IPS-18a (cell line): ENCODE measurements around the gene PCDHB3.
"Not testable (repeated sequence)": the region's sequence is repeated elsewhere in the genome, so short reads cannot be mapped to it uniquely, and the experiment has no call there.

Experiments used
- H3K27ac ChIP-seq: one replicate; pipeline ENCODE4 v1.5.1; 2013; ENCODE audit warnings: low read length
- H3K27me3 ChIP-seq: one replicate; pipeline ENCODE4 v1.6.1; 2013; ENCODE audit warnings: mild to moderate bottlenecking, low read length; ENCODE audit not compliant: control insufficient read depth, insufficient read depth
- H3K36me3 ChIP-seq: one replicate; pipeline ENCODE4 v1.6.1; 2013; ENCODE audit warnings: low read depth, low read length; ENCODE audit not compliant: control insufficient read depth
- H3K4me1 ChIP-seq: one replicate; pipeline ENCODE4 v1.6.1; 2013; ENCODE audit warnings: low read depth, low read length; ENCODE audit not compliant: control insufficient read depth
- H3K4me3 ChIP-seq: one replicate; pipeline ENCODE4 v1.5.1; 2013; ENCODE audit warnings: low read length
- H3K9ac ChIP-seq: one replicate; pipeline ENCODE4 v1.6.1; 2013; ENCODE audit warnings: mild to moderate bottlenecking, low read length, moderate library complexity
- H3K9me3 ChIP-seq: one replicate; pipeline ENCODE4 v1.6.1; 2013; ENCODE audit warnings: low read depth, low read length; ENCODE audit not compliant: control insufficient read depth

Gene PCDHB3

DNA sequence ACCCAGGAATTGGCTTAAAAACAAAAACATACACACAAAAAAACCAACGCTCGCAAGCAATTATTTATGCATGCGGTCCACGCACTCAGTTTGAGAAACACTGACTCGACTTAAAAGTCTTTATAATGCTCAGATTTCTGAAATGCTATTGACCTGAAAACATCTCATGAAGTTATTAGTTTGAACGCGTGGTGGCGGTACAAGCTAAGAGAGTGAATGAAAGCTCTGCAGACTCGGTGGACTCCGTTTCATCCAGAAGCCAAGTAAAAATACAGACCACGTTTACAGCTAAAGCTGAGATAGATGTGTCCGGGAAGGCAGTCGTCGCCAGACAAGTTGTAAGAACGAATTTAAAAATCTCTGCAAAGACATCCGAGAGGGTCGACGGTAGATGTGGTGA, 49.5 kb downstream of the PCDHB3 start, which contains the start of gene PCDHB6:
PCDHB6 (plus strand) TSS at position 246 of the 400 bp plus-strand sequence. CDS start 201 bp downstream, outside the sequence.
- Histone ChIP-seq H3K9ac (no peak within 1 kb of the TSS), H3K27me3 (no peaks in the 10 kb centered on the region), H3K36me3 (no peaks in the 10 kb centered on the region), H3K9me3 (no peaks in the 10 kb centered on the region), H3K4me1 (no peaks in the 10 kb centered on the region), H3K27ac (no peak within 1 kb of the TSS), H3K4me3 (no peak within 1 kb of the TSS)

DNA sequence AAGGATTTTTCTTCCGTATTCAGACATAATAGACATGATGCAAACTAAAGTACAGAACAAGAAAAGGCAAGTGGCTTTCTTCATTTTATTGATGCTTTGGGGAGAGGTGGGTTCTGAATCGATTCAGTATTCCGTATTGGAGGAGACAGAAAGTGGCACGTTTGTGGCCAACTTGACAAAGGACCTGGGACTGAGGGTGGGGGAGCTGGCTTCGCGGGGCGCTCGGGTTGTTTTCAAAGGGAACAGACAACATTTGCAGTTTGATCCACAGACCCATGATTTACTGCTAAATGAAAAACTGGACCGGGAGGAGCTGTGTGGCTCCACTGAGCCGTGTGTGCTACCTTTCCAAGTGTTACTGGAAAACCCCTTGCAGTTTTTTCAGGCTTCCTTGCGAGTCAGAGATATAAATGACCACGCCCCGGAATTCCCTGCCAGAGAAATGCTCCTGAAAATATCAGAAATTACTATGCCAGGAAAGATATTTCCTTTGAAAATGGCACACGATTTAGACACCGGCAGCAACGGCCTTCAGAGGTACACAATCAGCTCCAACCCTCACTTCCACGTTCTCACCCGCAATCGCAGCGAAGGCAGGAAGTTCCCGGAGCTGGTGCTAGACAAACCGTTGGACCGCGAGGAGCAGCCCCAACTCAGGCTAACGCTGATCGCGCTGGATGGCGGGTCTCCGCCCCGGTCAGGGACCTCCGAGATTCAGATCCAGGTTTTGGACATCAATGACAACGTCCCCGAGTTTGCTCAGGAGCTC, 50.1 kb downstream of the PCDHB3 start:
- no peak overlapping the region for H3K27ac ChIP-seq
- no peaks in the 10 kb centered on the region for H3K4me1 ChIP-seq
- no peaks in the 10 kb centered on the region for H3K9me3 ChIP-seq
- H3K4me3 ChIP-seq, result no peak overlapping the region
- no peak overlapping the region for H3K9ac ChIP-seq
- H3K27me3 ChIP-seq, result no peaks in the 10 kb centered on the region
- H3K36me3 ChIP-seq, result no peaks in the 10 kb centered on the region

DNA sequence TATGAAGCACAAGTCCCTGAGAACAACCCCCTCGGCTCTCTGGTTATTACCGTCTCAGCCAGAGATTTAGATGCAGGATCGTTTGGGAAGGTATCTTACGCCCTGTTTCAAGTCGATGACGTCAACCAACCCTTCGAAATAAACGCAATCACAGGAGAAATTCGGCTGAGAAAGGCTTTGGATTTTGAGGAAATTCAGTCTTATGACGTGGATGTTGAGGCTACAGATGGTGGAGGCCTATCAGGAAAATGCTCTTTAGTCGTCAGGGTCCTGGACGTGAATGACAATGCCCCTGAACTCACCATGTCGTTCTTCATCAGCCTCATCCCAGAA, 50.7 kb downstream of the PCDHB3 start:
- Histone ChIP-seq H3K4me3 (no peak overlapping the region), H3K9me3 (no peaks in the 10 kb centered on the region), H3K27me3 (no peaks in the 10 kb centered on the region)

DNA sequence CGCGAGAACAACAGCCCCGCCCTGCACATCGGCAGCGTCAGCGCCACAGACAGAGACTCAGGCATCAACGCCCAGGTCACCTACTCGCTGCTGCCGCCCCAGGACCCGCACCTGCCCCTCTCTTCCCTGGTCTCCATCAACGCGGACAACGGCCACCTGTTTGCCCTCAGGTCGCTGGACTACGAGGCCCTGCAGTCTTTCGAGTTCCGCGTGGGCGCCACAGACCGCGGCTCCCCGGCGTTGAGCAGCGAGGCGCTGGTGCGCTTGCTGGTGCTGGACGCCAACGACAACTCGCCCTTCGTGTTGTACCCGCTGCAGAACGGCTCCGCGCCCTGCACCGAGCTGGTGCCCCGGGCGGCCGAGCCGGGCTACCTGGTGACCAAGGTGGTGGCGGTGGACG, 51.4 kb downstream of the PCDHB3 start:
- H3K4me1 ChIP-seq, H3K27ac ChIP-seq, H3K27me3 ChIP-seq, H3K4me3 ChIP-seq, H3K9ac ChIP-seq, H3K36me3 ChIP-seq, H3K9me3 ChIP-seq: not testable (repeated sequence)

More for the DNA sequence above, 50.7 kb downstream of the PCDHB3 start:
- no peak overlapping the region for H3K9ac ChIP-seq
- H3K4me1 ChIP-seq, result no peaks in the 10 kb centered on the region
- H3K36me3 ChIP-seq, result no peaks in the 10 kb centered on the region
- H3K27ac ChIP-seq, result no peak overlapping the region

DNA sequence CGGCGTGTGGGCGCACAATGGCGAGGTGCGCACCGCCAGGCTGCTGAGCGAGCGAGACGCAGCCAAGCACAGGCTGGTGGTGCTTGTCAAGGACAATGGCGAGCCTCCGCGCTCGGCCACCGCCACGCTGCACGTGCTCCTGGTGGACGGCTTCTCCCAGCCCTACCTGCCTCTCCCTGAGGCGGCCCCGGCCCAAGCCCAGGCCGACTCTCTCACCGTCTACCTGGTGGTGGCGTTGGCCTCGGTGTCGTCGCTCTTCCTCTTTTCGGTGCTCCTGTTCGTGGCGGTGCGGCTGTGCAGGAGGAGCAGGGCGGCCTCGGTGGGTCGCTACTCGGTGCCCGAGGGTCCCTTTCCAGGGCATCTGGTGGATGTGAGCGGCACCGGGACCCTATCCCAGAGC, 51.8 kb downstream of the PCDHB3 start:
- not testable (repeated sequence) for H3K36me3 ChIP-seq, H3K4me1 ChIP-seq, H3K27ac ChIP-seq, H3K4me3 ChIP-seq, H3K27me3 ChIP-seq, H3K9ac ChIP-seq, H3K9me3 ChIP-seq
